Psoas muscle (tissue), 8 donors: ENCODE results near the gene GHR. TPM values are rescaled to one million over a fixed set of nuclear protein-coding genes. Genes with fewer than 3 reads are reported as not detected.
"Not testable (repeated sequence)": the region's sequence is repeated elsewhere in the genome, so short reads cannot be mapped to it uniquely, and the experiment has no call there.

Experiments used
- ATAC-seq, 4 donors: fragments of 200-7000 bp; cut with Tn5 transposase; one replicate each; pipeline ENCODE4 v1.9.1; 2020; ENCODE audit warnings: moderate library complexity in 3 of 4, mild to moderate bottlenecking in 2 of 4
- DNase-seq, 2 donors: peaks; one replicate each; pipeline ENCODE4 v3.0.0-alpha.2; 2020
- H3K27ac ChIP-seq: fragments of 200-600 bp; one replicate; pipeline ENCODE4 v1.8.0; 2022
- H3K27me3 ChIP-seq, 3 donors: fragments of 200-600 bp in 1 of 3; one replicate each; pipeline versions ENCODE4 v1.6.1 to v1.8.0; 2013 to 2022; ENCODE audit warnings: low read length in 2 of 3, mild to moderate bottlenecking in 2 of 3, moderate library complexity in 1 of 3; ENCODE audit not compliant: insufficient read depth in 3 of 3
- H3K36me3 ChIP-seq, 2 donors: fragments of 200-600 bp in 1 of 2; one replicate each; pipeline versions ENCODE4 v1.6.1 to v1.8.0; 2013 to 2022; ENCODE audit warnings: low read depth in 1 of 2, mild to moderate bottlenecking in 1 of 2, moderate library complexity in 1 of 2; ENCODE audit not compliant: insufficient read depth in 1 of 2
- H3K4me1 ChIP-seq: fragments of 200-600 bp; one replicate; pipeline ENCODE4 v1.8.0; 2022
- H3K4me3 ChIP-seq: fragments of 200-600 bp; one replicate; pipeline ENCODE4 v1.8.0; 2022; ENCODE audit warnings: mild to moderate bottlenecking
- H3K9me3 ChIP-seq: fragments of 200-600 bp; one replicate; pipeline ENCODE4 v1.8.0; 2022
- CTCF ChIP-seq: fragments of 200-600 bp; IDR thresholded peaks from one replicate; pipeline ENCODE4 v1.8.0; 2022; ENCODE audit warnings: antibody characterized with exemption
- WGBS, 3 donors: extraction: QIAGEN DNeasy Blood & Tissue Kit; methylation state at CpG; one replicate each; pipeline versions ENCODE4 v1.1.6 to v1.1.7; 2013; 5-methylcytosine and 5-hydroxymethylcytosine counted together
- intact Hi-C, 2 donors: fragments of 100-400 bp; cut with DNase I; formaldehyde crosslinking; loops; one replicate each; pipeline versions ENCODE4 v1.11.0 to v1.14.2; 2022
- polyA plus RNA-seq, 3 donors: library from polyadenylated mRNA; stranded (reverse); fragments of 200-250 nt; gene quantifications; one replicate each; pipeline ENCODE4 v1.2.3, GENCODE V29; 2013
- total RNA-seq, 4 donors: library from RNA; stranded (reverse); fragmentation: NEBNext Ultra II Directional in 2 of 4; extraction: Animal tissue kit (Norgen Biotek cat#: 25700) in 2 of 4; gene quantifications; one replicate each; pipeline versions ENCODE4 v1.2.1 to v1.2.4, GENCODE V29; 2021 to 2023
- donor health status: healthy with polysubstance abuse.
- donor health status: DM: no; HTN: no; CAD: no; lungs with moderate emphysema.
- donor health status: Bipolar disorder and iron deficiency.
- donor health status: healthy.
- donor health status: DM: yes; HTN: yes; CAD: no.
- donor health status: DM: no; HTN: no; CAD: no.
- donor health status: DM: no; HTN: no; CAD: no.
- donor health status: DM: yes; HTN: yes; CAD: no.

GHR gene
- total and polyA plus RNA-seq, 7 donors: 12.4 to 60.3 (median 32.1) TPM

DNA sequence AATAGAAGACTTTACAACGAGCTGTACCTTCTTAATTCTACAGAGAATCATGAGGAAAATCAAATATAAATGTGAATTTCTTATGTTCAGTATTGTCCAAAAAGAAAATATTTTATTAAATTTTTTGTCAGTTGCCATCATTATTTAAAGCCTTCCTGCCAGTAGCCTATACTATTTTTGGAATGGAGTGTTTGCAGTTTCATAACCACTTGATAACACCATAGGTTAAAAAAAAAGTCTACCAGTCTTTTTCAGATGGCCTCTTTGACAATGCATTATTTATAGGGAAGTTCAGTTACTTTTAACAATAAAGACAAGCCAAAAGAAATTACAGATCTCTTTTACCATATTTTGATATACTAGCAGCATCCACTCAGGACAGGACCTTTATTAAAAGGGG is 253.1 kb downstream of the GHR start:
- no peaks in the 10 kb centered on the region for H3K27me3 ChIP-seq
- 88 to 94% (median 88%) methylated on average over 1 of the region's 1 CpG for WGBS, 3 donors
- peaks cover 19% of the 10 kb centered on the region for H3K4me1 ChIP-seq
- DNase-seq (no peak), ATAC-seq (no peak)
- H3K27ac ChIP-seq: peak overlapping the region; percentile 56
- TF ChIP-seq CTCF: no peak
- H3K4me3 ChIP-seq: no peak overlapping the region
- intact Hi-C loops: loop anchor here in 1 of 2 donors (10.0 kb wide), 1 partner anchor 52 kb away; no protein-coding TSS in a partner anchor
- H3K9me3 ChIP-seq: peaks cover 13% of the 10 kb centered on the region
- H3K36me3 ChIP-seq: no peaks in the 10 kb centered on the region

- 73 to 89% (median 76%) methylated on average over 5 of the region's 5 CpGs for WGBS, 3 donors
Measured at GRCh38 chr5:42677156-42677842, 254.1 kb downstream of the GHR start.

GRCh38 chr5:42680046-42680445 is 256.8 kb downstream of the GHR start:
- H3K27ac ChIP-seq: no peak overlapping the region
- intact Hi-C loops: no loop called here
- peaks cover 14% of the 10 kb centered on the region for H3K9me3 ChIP-seq
- peaks cover 17% of the 10 kb centered on the region for H3K4me1 ChIP-seq
- no peaks in the 10 kb centered on the region for H3K36me3 ChIP-seq
- WGBS, 3 donors: 76 to 89% (median 79%) methylated on average over 3 of the region's 3 CpGs
- TF ChIP-seq CTCF: no peak
- ATAC-seq (no peak), DNase-seq (no peak)
- no peak overlapping the region for H3K4me3 ChIP-seq
- H3K27me3 ChIP-seq: no peaks in the 10 kb centered on the region

More at GRCh38 chr5:42677156-42677842, 254.1 kb downstream of the GHR start:
- DNase-seq (no peak), ATAC-seq (no peak)
- H3K4me1 ChIP-seq: peaks cover 19% of the 10 kb centered on the region
- H3K4me3 ChIP-seq: no peak overlapping the region
- no peak for TF ChIP-seq CTCF
- peak overlapping the region; percentile 56 for H3K27ac ChIP-seq
- H3K9me3 ChIP-seq: peaks cover 17% of the 10 kb centered on the region
- no peaks in the 10 kb centered on the region for H3K36me3 ChIP-seq
- H3K27me3 ChIP-seq: no peaks in the 10 kb centered on the region
- intact Hi-C loops: loop anchor here in 1 of 2 donors (10.0 kb wide), 1 partner anchor 52 kb away; no protein-coding TSS in a partner anchor

- intact Hi-C loops, H3K27ac ChIP-seq, ATAC-seq, H3K27me3 ChIP-seq, H3K36me3 ChIP-seq, H3K4me1 ChIP-seq, DNase-seq, H3K4me3 ChIP-seq: not testable (repeated sequence)
- H3K9me3 ChIP-seq: peaks cover 14% of the 10 kb centered on the region
Measured at GRCh38 chr5:42685078-42685477, 261.8 kb downstream of the GHR start.

GRCh38 chr5:42689391-42689790 is 266.2 kb downstream of the GHR start:
- Histone ChIP-seq H3K4me3 (no peak overlapping the region), H3K27me3 (no peaks in the 10 kb centered on the region), H3K36me3 (peaks cover 3 to 12% of the 10 kb centered on the region in 2 donors), H3K4me1 (no peaks in the 10 kb centered on the region), H3K9me3 (no peaks in the 10 kb centered on the region), H3K27ac (no peak overlapping the region)
- TF ChIP-seq CTCF: no peak
- DNase-seq: no peak
- 78 to 88% (median 80%) methylated on average over 4 of the region's 4 CpGs for WGBS, 3 donors
- no peak for ATAC-seq
- intact Hi-C loops: no loop called here
